GM10266 (cell line): ENCODE data around the gene SLC49A4.

Experiments
- DNase-seq: peaks from one replicate; pipeline ENCODE4 v3.0.0; 2012; ENCODE audit errors: extremely low spot score
- CTCF ChIP-seq: IDR thresholded peaks from 2 replicates; pipeline ENCODE4 v1.5.1; 2012; ENCODE audit warnings: mild to moderate bottlenecking, low read depth; ENCODE audit not compliant: control insufficient read depth, insufficient read depth; ENCODE audit errors: missing control alignments

Gene SLC49A4

GRCh38 chr3:122880173-122880572 is 85.3 kb downstream of the SLC49A4 start:
- no peak for TF ChIP-seq CTCF
- DNase-seq: no peak

GRCh38 chr3:122880624-122881023 is 85.8 kb downstream of the SLC49A4 start:
- TF ChIP-seq CTCF: no peak
- DNase-seq: no peak

- no peak for TF ChIP-seq CTCF
- no peak for DNase-seq
These were observed 87.6 kb downstream of the SLC49A4 start for GRCh38 chr3:122882361-122882947.

- no peak for TF ChIP-seq CTCF
- DNase-seq: no peak
These were observed 91.4 kb downstream of the SLC49A4 start for GRCh38 chr3:122886251-122886650.

- no peak for TF ChIP-seq CTCF
- DNase-seq: no peak
These were observed 92.1 kb downstream of the SLC49A4 start for GRCh38 chr3:122886946-122887345.

- no peak for DNase-seq
- no peak for TF ChIP-seq CTCF
These were observed 95.3 kb downstream of the SLC49A4 start for GRCh38 chr3:122890077-122890719.

GRCh38 chr3:122890720-122891220 is 95.9 kb downstream of the SLC49A4 start:
- no peak for DNase-seq
- TF ChIP-seq CTCF: no peak
